IPS-18c (cell line): Measurements from ENCODE around the gene SH3BP5.
A peak's percentile ranks its signal among the peaks of the same experiment; 100 is the strongest.

ENCODE experiments used
- H3K4me3 ChIP-seq: 2 replicates; pipeline ENCODE4 v1.7.0; 2013; ENCODE audit warnings: low read depth, mild to moderate bottlenecking, low read length, moderate library complexity; ENCODE audit not compliant: insufficient read depth
- H3K9me3 ChIP-seq: one replicate; pipeline ENCODE4 v1.6.1; 2013; ENCODE audit warnings: mild to moderate bottlenecking, low read length, moderate library complexity; ENCODE audit not compliant: control insufficient read depth, insufficient read depth

Gene SH3BP5

GRCh38 chr3:15331606-15332404, 581 bp downstream of the SH3BP5 start:
- H3K9me3 ChIP-seq: no peaks in the 10 kb centered on the region
- peak overlapping the region; percentile 89 for H3K4me3 ChIP-seq

GRCh38 chr3:15331072-15331605, 1.2 kb downstream of the SH3BP5 start:
- Histone ChIP-seq H3K9me3 (no peaks in the 10 kb centered on the region), H3K4me3 (peak overlapping the region; percentile 89)

GRCh38 chr3:15330031-15330596, 2.3 kb downstream of the SH3BP5 start:
- Histone ChIP-seq H3K4me3 (no peak overlapping the region), H3K9me3 (no peaks in the 10 kb centered on the region)

GRCh38 chr3:15329046-15330005, 3.1 kb downstream of the SH3BP5 start:
- H3K4me3 ChIP-seq: no peak overlapping the region
- no peaks in the 10 kb centered on the region for H3K9me3 ChIP-seq

GRCh38 chr3:15327941-15328340, 4.4 kb downstream of the SH3BP5 start:
- Histone ChIP-seq H3K4me3 (no peak overlapping the region), H3K9me3 (no peaks in the 10 kb centered on the region)

- no peaks in the 10 kb centered on the region for H3K9me3 ChIP-seq
- no peak overlapping the region for H3K4me3 ChIP-seq
Measured at GRCh38 chr3:15326673-15327072, 5.7 kb downstream of the SH3BP5 start.

GRCh38 chr3:15326037-15326436, 6.3 kb downstream of the SH3BP5 start:
- Histone ChIP-seq H3K9me3 (no peaks in the 10 kb centered on the region), H3K4me3 (no peak overlapping the region)

- Histone ChIP-seq H3K4me3 (no peak overlapping the region), H3K9me3 (no peaks in the 10 kb centered on the region)
Measured at GRCh38 chr3:15325228-15325627, 7.2 kb downstream of the SH3BP5 start.

GRCh38 chr3:15324379-15324808, 8.0 kb downstream of the SH3BP5 start:
- H3K4me3 ChIP-seq: no peak overlapping the region
- H3K9me3 ChIP-seq: no peaks in the 10 kb centered on the region

GRCh38 chr3:15323063-15323462, 9.3 kb downstream of the SH3BP5 start:
- Histone ChIP-seq H3K4me3 (no peak overlapping the region), H3K9me3 (no peaks in the 10 kb centered on the region)

- H3K9me3 ChIP-seq: no peaks in the 10 kb centered on the region
- no peak overlapping the region for H3K4me3 ChIP-seq
Measured at GRCh38 chr3:15321349-15321748, 11.0 kb downstream of the SH3BP5 start.

- H3K4me3 ChIP-seq: no peak overlapping the region
- H3K9me3 ChIP-seq: no peaks in the 10 kb centered on the region
Measured at GRCh38 chr3:15319575-15319974, 12.8 kb downstream of the SH3BP5 start.

GRCh38 chr3:15319136-15319535, 13.2 kb downstream of the SH3BP5 start:
- no peaks in the 10 kb centered on the region for H3K9me3 ChIP-seq
- H3K4me3 ChIP-seq: no peak overlapping the region

GRCh38 chr3:15318661-15319060, 13.7 kb downstream of the SH3BP5 start:
- Histone ChIP-seq H3K9me3 (no peaks in the 10 kb centered on the region), H3K4me3 (no peak overlapping the region)

- Histone ChIP-seq H3K4me3 (no peak overlapping the region), H3K9me3 (no peaks in the 10 kb centered on the region)
Measured at GRCh38 chr3:15316998-15317435, 15.4 kb downstream of the SH3BP5 start.

GRCh38 chr3:15315003-15315402, 17.4 kb downstream of the SH3BP5 start:
- Histone ChIP-seq H3K4me3 (no peak overlapping the region), H3K9me3 (no peaks in the 10 kb centered on the region)

- H3K4me3 ChIP-seq: no peak overlapping the region
- H3K9me3 ChIP-seq: no peaks in the 10 kb centered on the region
Measured at GRCh38 chr3:15314276-15314675, 18.1 kb downstream of the SH3BP5 start.
